ENCODE data around the gene CHFR.
"Not testable (repeated sequence)": the region's sequence is repeated elsewhere in the genome, so short reads cannot be mapped to it uniquely, and the experiment has no call there.

The CHFR gene

DNA sequence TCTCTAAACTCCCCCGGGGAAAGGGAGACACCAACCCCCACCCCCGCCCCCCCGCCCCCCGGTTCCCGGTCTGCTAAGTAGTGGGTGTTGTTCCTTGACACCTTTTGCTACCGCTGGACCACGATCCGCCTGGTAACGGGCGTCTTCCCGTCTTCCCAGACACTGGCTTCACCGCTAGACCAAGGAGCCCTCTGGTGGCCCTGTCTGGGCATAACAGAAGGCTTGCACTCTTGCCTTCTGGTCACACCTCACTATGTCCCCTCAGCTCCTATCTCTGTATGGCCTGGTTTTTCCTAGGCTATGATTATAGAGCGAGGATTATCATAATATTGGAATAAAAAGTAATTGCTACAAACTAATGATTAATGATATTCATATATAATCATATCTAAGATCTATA, 78.0 kb downstream of the CHFR start:
- DNase-seq (ENCODE audit: low spot score), result not testable (repeated sequence)

DNA sequence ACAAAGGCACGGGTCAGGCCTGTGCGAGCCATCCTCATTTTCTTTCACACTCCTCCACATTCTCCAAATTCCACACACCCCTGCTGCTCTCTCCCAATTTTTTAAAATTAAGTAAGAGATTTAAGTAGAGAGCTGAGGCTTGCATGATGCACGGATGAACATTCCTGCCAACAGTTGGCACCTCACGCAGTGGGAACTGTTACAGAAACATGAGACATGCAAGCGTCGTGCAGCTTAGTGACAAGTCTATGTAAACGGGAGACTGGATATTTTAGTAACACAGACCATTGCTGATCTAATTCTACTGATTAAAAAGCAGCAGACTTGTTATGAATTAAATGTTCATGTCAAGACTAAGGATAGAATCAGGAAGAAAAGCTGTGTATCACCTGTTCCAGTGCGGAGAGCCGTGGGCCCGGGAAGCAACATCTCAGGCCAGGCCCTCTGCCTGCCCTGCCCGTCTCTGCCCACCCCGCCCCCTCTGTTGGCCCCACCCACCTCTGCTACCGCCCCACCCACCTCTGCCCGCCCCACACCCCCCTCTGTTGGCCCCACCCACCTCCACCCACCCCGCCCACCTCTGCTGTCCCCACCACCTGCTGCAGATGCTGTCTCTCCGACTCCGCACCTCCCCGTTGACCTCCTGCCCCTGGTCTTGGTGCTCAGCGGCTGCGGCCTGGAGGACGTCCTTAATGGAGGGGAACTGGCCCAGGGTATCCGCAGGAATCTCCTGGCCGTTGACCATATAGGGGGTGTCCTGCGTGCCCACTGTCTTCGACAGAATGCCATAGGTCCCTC, 79.9 kb downstream of the CHFR start:
- no peak for DNase-seq (ENCODE audit: low spot score)

- DNase-seq (ENCODE audit: low spot score), result no peak
Observed at GRCh38 chr12:132806857-132807256, 80.5 kb downstream of the CHFR start.

DNA sequence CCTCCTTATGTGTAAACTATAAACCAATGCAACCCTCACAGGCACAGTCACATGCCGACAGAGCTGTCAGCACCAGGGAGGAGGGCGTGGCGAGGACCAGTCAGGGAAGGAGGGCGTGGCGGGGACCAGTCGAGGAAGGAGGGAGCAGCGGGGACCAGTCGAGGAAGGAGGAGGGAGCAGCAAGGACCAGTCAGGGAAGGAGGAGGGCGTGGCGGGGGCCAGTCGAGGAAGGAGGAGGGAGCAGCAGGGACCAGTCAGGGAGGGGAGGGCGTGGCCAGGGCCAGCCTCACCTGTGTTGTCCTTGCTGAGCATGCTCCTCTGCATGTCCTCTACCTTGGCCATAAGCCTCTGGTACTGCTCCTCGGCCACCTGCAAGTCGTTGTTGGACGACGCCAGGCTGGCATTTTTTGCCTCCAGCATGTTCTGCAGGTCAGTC, 83.0 kb downstream of the CHFR start:
- DNase-seq (ENCODE audit: low spot score), result no peak

DNA sequence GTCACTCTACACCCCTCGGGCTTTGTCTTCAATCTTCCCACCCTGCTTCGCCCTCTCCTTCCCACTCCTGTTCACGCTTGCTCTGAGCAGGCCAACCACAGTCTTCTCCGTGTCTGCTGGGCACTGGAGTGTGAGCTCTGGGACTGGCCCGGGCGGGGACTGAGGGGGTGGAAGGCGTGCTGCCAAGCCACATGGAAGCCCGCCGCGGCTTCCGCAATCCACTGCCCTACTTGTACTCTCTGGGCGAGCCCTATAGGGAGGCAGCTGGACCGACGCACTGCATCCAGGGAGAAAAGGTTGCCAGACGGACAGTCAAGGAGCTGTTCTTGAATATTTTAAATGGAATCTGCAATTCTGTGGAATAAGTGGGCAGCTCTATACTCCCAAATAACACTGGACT, 83.5 kb downstream of the CHFR start:
- DNase-seq (ENCODE audit: low spot score), result no peak

DNA sequence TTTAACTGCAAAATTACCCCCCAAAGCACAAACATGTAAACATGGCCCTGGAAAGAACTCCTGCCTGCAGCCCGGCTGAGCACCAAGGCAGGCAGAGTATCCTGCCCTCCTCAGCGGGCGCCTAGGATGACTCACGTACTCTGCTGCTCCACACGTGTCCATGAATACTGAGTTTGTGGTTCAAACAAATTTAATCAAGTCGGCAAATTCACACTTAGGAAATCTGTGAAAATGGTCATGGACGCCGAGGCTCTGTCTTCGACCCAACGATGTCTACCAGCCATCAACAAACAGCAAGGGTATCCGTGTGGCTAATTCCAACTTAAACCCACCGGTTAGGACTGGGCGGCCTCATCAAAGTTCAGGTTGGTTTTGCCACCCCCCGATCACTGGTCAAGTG, 84.3 kb downstream of the CHFR start:
- no peak for DNase-seq (ENCODE audit: low spot score)

DNA sequence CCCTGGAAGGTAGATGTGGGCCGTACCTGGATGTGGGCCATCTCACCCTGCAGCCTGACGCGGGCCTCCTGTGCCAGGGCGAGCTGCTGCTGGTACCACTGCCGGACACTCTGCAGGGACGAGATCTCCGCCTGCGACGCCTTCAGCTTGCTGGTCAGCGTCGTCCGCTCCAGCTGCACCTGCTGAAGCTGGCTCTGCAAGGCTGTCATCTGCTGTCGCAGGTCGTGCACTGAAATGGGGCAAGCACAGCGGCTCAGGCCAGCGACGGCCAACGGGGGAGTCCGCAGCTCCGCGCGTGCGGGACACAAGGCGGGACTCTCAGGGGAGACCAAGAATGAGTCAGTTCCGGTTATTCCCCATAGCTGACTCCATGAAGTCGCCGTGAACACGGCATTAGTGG, 85.7 kb downstream of the CHFR start:
- no peak for DNase-seq (ENCODE audit: low spot score)

GRCh38 chr12:132798836-132799235, 88.6 kb downstream of the CHFR start:
- DNase-seq (ENCODE audit: low spot score), result no peak

DNA sequence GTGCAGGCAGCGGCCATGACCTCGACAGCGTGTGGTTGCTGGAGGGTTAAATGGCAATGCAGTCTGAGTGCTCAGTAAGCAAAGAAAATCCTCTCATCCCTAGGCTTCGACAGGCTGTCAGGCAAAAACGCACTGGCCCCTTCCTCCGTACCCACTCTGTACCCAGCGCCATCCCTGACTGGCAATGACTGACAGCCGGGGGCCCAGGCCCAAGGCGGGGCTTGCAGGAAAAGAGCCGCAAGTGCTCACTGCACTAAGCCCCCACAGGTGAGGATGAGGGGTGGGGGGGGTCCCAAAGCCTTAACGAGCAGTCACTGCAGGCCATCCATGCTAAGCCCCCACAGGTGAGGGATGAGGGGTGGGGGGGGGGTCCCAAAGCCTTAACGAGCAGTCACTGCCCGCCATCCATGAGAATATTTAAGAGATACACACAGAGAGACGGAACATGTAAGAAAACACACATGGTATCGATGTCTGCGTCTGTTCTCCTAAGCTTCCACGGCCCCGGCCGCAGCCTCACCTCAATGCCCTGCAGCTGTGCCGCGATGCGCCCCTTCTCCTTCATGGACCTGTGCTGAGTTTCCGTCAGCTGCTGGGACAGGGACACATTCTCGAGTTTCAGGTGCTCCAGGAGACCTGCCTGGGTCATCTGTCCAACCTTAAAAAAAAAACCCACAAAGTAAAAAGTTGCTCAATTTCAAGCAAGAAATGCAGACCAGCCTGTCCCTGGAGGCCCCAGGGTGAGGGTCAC, 89.4 kb downstream of the CHFR start:
- no peak for DNase-seq (ENCODE audit: low spot score)

- DNase-seq (ENCODE audit: low spot score), result no peak
Observed at GRCh38 chr12:132795847-132796246, 91.6 kb downstream of the CHFR start.

DNA sequence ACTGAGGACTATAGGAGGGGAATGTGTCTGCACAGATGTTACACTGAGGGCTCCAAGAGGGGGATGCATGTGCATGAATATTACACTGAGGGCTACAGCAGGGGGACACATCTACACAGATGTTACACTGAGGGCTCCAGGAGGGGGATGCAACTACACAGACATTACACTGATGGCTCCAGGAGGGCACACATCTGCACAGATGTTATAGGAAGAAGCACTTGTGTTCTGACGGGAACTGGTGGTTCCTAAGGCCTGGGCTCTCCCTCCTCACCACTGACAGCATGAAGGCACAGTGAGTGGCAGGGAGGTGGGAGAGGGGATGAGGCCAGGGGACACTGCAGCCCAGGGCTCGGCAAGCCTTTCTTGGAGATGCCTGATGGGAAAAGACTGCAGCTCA, 95.5 kb downstream of the CHFR start:
- not testable (repeated sequence) for DNase-seq (ENCODE audit: low spot score)

GRCh38 chr12:132789099-132789471, 98.3 kb downstream of the CHFR start:
- no peak for DNase-seq (ENCODE audit: low spot score)

DNA sequence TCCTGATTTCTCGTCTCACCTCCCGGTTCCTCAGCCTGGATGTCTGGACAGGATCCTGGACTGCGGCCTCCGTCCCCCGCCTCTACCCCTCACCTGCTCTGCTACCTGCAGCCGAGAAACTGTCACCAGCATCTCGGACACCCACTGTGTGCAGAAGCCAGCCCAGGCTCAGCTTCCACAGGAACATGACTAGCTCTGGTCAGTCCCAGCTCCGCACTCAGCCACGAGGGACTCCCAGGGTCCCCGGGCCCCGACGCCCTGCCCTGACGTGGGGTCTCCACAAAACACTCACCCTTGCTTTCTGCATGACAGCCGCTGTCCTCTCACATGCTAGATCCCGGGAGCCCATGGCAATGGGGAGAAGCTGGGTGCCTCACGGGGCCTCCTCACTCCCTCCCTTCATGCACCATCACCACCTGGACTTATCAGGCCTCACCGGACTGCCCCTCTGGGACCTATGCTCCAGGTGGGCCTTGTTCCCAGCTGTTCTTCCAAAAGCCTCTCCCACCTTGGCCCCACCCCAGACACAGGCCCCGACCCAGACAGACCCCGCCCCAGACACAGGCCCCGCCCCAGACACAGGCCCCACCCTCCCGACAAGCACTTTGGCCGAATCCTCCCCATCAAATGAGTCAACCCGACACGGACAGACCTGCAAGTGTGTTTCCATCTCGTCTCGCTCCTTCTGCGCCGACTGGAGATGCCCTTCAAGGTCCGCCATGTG, 98.9 kb downstream of the CHFR start:
- DNase-seq (ENCODE audit: low spot score), result no peak

DNA sequence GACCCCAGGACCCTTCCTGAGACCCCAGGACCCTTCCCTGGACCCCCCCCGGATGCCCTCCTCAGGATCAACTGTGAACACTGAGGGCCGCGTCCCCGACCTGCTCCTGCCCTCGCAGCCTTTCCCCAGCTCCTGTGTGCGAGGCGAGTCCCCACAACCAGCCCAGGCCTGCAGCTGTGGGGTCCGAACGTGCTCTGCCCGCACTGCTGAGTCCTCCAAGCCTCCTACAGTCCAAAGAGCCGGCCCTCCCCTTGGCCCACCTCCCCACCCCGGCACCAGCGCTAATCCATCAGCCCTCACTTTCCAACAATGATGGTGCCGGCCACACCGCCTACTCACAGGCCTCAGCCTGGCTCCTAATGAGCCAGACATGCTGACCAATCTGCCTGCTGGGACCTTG, 99.5 kb downstream of the CHFR start:
- no peak for DNase-seq (ENCODE audit: low spot score)

- no peak for DNase-seq (ENCODE audit: low spot score)
Observed at GRCh38 chr12:132786192-132786591, 101.2 kb downstream of the CHFR start.

DNA sequence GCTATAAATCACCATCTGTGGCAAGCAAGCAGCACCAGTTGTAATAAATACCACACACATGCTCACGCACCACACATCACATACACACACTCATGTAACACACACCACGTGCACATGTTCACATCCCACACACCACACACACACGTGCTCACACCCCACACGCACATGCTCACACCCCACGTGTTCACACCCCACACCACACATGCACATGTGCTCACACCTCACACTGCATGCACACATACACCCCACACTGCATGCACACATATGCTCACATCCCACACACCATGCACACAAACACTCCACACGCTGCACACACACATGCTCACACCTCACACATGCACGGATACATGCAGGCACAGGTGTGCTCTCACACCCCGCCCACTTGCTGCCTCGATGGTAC, 102.8 kb downstream of the CHFR start:
- no peak for DNase-seq (ENCODE audit: low spot score)

GRCh38 chr12:132783917-132784531, 103.4 kb downstream of the CHFR start:
- no peak for DNase-seq (ENCODE audit: low spot score)
